ENCODE results near the gene TRIM25.

The TRIM25 gene

DNA sequence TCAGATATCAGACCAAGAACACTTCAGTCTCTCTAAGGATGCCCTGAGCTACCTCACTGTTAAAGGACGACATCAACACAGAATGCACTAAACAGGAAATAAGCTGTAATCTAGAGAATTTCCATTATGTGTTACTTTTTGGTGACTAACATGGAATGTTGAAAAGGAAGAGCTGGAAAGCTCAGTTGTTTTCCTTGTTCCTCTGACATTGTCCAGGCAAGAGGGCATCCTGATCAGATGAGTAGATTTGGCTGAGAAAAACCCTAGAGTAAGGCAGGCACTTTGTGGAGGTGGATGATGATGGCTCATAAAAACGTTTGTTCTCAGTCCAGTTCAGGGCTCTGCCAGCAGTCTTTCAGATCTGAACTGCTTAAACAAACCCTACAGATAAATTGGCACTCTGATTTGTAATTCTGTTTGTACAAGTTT lies 45.9 kb downstream of the TRIM25 start:
- no peak for DNase-seq

DNA sequence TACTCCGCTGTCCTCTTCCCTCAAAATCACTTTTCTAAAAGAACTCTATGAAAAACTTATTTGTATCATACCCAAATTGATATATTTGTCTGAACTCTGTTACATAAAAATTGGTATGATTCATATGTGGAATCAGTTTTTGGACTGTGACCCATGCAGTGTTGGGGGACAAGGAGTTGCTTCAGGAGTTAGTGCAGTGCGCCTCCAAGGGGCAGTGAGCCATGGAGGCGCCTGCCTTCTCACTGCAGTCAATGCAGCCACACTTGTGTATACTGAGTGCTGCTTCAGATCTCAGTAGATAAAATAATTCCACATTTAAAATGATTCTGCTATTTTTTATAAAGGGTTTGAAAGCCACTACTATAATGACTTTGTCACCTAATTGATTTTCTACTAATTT lies 47.4 kb downstream of the TRIM25 start:
- no peak for DNase-seq

DNA sequence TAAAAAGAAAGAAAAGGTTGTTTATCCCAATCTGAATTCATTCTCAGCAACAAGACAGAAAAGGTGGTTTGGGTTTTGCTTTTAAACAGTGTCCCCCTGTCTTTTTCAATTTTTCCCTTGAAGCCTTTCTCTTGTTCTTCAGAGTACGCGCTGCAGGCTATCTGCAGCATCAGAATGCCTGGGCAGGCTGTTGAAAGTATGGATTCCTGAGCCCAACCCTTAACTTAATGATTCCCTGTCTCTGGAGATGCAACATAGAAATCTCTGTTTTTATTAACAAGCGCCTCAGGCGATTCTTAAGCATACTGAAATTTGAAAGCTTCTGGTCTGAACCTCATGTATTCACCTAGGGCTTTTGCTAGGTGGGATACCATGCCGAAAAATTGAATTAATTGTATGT lies 47.8 kb downstream of the TRIM25 start:
- DNase-seq, result no peak

DNA sequence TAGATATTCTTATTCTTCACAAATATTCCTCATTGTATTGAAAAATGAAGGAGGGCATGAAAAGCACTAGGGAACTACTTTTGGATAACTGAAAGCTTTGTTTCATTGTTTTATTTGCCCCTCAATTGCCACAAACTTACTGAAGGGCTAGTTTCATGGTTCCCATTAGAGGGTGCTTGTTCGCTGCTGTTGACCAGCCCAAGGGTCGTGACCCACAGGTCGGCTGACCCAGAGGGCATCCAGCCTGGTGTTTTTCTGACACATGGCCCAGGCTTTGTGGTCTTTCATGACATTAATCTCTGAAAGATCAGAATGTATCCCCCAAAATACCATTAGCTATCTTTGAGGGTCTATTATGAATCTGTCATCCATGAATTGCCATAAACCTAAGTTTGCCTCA lies 49.9 kb downstream of the TRIM25 start:
- DNase-seq, result no peak

DNA sequence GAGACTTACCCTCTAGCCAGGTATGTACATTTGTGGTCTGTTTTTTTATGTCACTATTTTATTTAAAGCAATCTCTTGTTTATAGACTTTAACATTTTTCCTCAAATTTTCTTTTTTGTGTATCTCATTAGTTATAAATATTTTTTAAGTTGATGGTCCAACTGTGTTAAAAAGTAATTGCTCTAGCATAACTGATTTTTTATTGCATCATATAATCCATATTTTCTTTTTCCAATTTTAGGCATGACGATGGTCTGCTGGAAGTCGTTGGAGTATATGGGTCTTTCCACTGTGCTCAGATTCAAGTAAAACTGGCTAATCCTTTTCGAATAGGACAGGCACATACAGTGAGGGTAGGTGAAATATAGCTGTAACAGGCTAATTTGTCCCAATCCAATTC lies 52.0 kb downstream of the TRIM25 start:
- DNase-seq, result no peak

DNA sequence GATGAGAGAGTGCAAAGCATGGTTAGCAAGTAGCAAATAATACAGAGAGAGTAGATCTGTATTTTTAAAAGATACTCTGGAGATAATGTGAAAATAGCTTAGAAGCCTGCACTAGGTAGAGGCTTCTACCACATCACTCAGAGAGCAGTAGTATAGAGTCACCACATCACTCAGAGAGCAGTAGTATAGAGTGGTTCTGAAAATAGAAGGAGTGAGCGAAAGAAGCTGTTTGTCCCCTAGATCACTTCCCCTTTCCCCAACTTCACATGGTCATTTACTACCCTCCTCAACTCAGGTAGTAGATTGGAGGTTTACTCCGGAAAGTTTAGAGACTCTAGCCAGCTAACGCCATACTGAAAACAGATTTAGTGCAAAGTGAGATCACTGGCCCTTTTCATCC lies 62.8 kb downstream of the TRIM25 start:
- no peak for DNase-seq

DNA sequence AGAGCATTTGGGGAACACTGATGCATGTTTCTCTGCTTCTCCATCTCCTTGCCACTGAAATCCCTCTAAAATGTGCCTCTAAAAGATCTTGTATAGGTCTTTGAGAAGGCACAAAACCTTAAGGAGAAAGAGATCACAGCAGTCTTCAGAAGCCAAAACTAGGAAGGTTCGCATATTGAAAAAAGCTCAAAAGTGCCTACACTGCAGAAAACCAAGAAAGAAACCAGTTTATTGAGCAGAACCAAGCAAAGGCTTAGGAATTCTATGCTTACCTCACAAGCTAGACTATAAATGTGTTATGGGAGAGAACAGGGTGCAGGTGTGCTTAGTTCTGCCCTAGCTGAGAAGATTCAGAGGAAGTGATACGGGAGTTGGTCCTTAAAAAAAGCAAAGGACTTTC lies 63.3 kb downstream of the TRIM25 start:
- no peak for DNase-seq

DNA sequence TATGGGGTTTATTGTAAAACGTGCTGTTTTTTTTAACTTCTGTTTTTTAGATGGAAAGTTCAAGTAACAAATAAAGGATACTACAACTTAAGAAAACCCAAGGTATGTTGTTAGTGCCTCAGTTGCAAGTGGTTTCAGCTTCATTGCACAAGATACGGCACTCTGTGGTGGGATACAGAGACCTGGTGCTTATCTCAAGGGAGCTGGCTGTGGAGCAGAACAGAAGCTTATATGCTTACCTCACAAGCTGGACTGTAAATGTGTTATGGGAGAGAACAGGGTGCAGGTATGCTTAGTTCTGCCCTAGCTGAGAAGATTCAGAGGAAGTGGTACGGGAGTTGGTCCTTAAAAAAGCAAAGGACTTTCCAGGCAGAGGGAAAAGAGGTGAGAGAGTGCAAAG lies 64.7 kb downstream of the TRIM25 start:
- DNase-seq, result no peak

DNA sequence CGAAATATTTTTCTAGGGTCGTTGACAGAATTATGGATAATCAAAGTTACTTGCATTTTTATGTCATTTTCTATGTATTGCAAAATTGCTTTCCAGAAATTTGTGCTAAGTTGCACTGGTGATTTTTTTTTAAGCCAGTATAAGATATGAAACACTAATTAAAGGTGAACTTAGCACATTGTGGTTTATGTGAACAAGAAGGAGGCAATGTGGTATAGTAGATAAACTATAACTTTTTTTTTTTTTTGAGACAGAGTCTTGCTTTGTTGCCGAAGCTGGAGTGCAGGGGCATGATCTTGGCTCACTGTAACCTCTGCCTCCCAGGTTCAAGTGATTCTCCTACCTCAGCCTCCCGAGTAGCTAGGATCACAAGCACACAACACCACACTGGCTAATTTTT lies 66.7 kb downstream of the TRIM25 start:
- no peak for DNase-seq

DNA sequence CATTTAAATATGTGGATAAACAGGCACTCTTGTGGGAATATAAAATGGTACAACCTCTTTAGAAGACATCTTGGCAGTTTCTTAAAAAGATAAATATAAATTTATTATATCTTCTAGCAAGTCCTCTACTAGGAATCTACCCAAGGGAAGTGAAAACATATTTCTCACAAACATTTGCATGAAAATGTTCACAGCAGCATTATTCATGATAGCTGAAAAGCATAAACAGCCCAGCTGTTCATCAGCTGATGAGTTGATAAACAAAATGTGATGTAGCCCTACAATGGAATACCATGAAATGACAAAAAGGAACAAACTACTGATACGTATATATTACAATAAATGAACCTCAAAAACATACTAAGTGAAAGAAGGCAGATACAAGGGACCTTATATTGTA lies 67.9 kb downstream of the TRIM25 start:
- no peak for DNase-seq

DNA sequence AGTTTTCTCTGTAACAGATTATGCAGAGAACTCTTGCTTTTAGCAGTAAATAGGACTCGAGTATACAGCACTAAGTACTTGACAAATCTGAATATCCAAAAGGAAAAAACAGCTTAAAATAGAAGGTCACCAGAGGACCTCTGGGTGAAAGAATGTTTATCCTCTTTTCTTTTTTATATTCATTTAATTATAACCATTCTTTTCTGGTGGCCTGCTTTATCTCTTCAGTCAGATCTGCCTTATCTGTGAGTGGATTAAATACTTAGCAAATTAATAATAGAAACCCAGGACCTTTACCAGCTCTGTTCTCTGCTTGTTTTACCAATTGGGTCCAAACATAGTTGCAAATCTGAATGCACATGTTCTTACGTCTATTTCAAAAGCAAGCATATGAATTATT lies 71.3 kb downstream of the TRIM25 start:
- DNase-seq, result no peak

DNA sequence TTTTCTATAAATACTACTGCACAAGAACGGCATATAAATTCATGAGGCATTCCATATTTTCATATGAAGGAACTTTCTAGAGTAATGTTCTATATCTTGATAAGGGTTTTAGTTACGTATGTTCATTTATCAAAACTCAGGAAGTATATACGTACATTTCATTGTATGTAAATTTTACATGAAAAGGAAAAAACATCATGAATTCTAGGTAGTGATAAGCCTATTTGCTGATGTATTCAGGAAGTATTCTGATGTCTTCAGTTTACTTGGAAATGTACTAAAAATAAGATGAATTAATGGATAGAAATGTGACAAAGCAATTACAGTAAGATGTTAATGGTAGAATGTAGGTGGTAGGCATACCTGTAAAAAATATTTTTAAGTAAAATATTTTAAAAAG lies 75.2 kb downstream of the TRIM25 start:
- DNase-seq, result no peak

Data from nucleus accumbens (tissue), 56 donors.